Measurements from ENCODE around the gene PROM2.

Gene PROM2

DNA sequence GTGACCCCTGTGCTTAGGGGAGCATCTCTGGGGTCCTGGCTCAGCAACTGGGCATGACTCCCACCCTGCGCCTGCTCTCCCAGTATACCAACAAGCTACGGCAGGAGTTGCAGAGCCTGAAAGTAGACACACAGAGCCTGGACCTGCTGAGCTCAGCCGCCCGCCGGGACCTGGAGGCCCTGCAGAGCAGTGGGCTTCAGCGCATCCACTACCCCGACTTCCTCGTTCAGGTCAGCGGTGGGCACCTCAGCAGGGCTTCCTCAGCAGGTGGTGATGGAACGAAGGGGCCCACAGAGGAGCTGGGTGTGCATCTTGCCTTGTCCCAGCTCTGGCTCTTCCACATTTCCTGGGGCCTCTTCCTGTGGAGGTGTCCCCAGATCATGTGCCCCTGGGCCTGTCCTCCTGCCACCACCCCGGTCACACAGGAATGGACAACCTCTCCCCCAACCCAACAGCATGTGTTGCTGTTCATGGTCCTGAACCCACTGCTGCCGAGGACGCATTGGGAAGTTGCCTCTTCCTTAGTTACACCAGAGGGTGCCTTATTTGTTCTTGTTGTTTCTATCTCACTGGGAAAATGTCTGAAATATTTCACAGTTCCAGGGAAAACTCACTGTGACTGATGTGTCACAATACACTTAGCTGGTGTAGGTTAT, 10.8 kb downstream of the PROM2 start:
- no peak for DNase-seq (ENCODE audit: low spot score)

DNA sequence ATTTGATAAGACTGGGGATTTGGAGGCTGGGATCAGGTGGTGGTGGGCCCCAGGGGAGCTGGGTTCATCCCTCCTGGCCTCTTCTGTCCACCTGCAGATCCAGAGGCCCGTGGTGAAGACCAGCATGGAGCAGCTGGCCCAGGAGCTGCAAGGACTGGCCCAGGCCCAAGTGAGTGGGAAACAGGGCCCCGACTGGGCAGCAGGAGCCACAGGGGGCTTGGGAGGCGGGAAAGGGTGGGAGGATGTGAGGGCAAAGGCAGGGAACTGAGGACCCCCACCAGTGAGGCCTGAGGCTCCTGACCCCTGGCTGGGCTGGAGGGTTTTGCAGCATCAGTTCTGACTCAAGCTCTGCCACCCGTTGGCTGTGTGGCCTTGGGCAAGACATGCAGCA, 11.3 kb downstream of the PROM2 start:
- no peak for DNase-seq (ENCODE audit: low spot score)

DNA sequence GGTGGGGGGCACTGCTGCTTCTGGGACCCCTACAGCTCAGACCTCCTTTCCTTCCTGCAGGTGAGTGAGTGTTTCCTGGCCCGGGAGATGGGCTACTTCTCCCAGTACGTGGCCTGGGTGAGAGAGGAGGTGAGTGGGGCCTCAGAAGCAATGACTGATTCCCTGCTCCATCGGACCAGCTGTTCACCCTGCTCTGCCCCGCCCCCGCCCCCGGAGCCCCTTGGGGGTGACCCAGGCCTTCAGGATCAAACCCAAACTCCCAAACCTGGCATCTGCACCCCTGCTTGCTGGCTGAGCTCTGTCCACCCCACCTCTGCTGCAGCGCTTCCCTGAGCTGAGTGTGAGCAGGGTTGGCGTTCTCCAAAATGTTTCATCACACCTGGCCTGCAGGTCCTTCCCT, 13.1 kb downstream of the PROM2 start:
- no peak for DNase-seq (ENCODE audit: low spot score)

DNA sequence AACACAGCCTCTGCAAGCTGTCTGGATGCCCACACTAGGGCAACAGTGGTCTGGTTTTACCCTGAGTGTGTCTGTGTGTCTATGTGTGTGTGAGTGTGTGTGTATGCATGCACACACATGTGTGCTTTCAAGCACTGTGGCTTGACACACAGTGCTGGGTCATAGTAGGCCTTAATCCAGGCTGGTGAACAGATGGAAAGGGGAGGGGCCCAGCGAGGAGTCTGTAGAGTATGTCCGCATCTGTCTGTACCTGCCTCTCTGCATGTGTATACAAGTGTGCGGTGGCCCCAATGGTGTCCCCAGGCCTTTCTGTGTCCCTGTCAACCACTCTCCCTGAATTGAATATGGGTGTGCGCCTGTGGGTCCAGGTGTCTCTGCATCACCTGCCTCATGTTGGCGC, 13.6 kb downstream of the PROM2 start:
- no peak for DNase-seq (ENCODE audit: low spot score)

DNA sequence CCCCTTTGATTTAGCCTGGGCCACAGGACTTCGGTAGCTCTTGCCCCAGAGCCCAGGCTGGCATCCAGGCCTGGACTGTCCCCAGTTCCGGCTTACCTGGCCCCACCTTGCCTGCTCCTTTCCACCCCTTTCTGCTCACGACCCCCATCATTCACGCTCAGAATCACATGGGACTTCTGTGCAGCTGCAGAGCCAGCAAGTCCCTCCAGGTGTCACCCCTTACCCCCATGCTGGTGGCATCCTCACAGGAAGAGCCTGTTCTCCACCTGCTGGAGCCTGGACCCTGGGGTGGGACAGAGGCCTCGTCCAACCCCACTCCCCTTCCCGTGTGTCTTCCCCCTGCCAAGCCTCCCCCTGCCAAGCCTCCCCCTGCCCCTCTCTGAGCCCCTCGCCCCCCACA, 15.0 kb downstream of the PROM2 start:
- DNase-seq (ENCODE audit: low spot score), result no peak

DNA sequence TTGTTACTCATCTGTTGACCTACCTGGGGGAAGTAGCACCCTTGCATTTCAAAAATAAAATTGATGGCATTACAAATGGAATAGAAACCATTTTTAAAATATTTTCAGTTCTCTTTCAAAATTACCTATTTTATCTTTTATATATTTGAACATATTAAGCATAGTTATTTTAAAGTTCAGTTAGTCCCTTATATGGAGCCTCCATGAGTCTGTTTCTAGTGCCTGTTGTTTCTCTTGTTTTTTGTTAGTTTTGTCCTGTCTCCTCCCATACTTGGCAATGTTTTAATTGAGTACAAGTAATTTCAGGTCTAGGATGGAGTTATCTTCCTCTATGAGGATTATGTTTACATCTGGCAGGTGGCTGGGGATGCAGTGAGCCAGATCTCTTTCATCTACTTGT, 17.0 kb downstream of the PROM2 start:
- no peak for DNase-seq (ENCODE audit: low spot score)

DNA sequence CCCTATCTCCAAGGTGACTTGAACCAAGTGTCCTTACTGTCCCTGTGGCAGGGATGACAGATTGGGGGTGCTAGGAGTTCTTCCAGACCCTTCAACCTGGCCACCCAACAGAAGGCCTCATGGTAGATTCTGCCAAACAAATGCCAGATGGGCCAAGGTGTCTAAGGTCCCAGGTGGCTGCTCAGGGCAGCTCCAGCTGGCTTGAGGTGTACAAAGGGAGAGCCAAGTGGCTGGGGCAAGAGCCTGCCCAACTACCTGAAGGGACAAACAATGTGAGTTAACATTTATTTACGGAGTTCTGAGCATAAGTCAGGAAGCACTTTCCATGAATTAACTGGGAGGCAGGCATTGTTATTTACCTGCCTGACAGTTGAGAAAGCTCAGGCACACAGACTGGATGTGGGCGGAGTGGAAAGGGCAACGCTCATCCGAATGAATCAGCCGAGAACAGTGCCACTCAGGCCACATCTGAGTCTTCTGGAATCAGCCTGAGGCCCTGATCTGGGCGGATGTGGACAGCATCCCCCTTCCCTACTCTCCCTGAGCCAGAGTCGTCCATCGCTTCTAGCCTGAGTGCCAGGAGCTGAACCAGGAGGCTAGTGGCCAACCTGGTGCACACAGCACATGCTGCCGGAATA, 18.5 kb downstream of the PROM2 start:
- no peak for DNase-seq (ENCODE audit: low spot score)

DNA sequence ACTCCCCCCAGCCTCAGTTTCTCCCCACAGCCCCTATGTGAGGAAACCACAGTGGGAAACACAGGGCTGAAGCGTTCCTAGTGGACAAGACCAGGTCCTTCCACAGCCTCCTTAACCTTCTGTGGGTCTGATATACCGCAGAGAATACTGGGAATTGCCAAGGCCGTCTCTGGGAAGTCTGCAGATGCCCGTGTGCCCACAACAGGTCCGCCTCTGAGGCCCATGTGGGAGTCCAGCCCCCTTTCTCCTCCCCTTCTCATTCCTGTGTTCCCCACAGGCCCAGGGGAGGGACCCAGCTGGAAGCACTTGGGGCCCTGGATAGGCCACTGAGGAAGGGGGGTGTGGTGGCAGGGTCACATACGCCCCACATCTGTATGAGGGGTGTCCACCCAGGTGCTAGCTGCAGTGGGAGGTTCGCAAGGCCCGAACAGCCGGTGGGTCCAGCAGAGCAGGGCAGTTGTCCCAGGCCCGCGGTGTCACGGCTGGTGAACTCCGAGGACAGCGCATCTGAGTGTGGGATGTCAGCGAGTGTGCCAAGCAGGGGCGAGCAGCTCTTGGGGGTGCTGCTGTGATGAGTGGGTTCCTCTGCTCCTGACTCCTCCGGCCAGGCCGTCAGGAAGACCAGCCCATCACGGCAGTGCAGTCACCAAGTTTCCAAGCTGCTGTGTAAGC, 20.5 kb downstream of the PROM2 start:
- DNase-seq (ENCODE audit: low spot score), result no peak

DNA sequence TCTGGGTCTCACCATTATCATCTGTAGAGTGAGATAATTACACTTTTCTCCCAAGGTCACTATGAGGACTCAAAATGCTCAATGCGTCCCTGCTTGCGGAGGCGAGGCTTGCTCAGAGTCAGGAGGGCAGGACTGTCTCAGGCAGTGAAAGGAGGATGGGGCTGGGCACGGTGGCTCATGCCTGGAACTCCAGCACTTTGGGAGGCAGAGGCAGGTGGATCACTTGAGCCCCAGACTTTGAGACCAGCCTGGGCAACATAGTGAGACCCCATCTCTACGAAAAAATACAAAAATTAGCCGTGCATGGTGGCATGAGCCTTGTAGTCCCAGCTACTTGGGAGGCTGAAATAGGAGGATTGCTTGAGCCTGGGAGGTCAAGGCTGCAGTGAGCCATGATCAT, 21.1 kb downstream of the PROM2 start:
- no peak for DNase-seq (ENCODE audit: low spot score)

DNA sequence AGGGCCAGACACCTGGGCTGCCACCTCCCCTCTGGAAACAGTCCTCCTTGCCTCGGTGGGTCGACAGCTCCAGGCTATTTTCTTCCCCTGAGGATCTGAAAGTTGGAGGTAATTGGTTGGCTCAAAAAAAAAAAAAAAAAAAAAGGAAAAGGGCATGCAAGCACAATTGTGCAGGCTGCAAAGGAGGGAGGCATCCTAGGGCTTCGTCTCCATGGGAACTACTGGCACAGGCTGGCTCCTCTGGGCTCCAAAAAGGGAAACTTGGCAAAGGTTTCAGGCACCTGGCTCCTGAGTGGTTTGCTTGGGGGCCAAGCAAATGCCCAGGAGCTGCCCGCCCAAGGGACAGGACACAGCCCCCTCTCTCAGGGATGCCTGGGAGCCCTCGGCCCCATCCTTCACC, 21.8 kb downstream of the PROM2 start:
- no peak for DNase-seq (ENCODE audit: low spot score)

DNA sequence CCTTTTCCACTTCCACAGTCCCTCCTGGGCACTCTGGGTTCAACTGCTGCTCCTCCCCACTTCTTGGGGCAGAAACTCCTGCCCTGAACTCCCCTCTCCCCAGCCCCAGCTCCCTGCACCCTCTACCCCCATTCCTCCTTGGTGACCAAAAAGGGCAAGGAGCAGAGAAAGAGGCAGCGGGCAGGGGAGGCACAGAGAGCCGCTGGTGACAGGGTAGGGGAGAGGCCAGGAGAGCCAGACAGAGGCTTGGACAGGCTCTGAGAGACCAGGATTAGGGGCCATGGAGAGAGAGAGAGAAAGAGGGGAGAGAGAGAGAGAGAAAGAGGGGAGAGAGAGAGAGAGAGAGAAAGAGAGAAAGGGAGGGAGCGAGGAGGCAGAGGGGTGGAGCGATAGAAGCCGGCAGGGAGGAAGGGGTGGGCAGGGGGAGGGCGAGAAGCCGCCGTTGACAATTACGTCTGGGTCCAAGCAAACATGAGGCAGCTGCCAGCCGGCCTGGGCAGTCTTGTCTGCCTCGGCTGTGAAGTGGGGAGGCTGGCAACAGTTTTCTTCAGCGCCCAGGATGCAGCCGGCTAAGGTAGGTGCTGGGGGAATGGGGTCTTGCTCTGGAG, 22.7 kb downstream of the PROM2 start, which contains the start of gene KCNIP3:
TSS of gene KCNIP3 (plus strand) at position 468 of the 608 bp plus-strand sequence. CDS start at position 560, 92 bp downstream.
- DNase-seq (ENCODE audit: low spot score), result no peak

DNA sequence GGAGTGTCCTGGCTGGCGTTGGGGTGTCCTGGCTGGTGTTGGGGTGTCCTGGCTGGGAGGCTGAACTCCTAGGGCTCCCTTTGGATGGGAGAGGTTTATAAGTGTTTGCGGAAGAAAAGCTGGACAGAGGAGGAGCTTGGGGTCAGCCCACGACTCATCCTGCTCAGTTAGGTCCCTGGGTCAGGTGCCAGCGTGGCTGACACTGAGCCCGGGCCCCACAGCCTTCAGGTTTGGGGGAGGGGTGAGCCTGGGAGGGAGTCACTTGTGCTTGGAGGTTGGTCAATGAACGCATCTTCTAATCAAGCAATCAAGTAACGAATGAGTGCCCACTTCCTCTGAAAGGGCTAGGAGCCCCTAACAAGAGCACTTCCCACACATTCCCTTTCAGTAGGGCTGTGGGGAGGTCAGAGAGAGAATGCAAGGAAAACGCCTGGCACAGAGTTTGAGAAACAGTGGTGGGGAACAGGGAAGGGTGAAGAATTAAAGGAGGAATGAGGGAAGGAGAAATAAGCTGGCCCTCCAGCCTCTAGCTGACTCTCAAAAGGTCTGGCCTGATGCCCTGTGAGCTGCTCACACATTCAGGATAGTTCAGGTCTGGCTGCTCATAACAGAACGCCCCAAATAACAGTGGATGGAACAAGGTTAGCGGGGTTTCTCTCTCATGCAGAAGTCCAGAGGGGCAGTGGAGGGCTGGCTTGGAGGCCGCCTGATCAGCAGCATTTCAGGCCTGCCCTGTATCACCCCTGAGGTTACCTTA, 23.6 kb downstream of the PROM2 start:
- no peak for DNase-seq (ENCODE audit: low spot score)

DNA sequence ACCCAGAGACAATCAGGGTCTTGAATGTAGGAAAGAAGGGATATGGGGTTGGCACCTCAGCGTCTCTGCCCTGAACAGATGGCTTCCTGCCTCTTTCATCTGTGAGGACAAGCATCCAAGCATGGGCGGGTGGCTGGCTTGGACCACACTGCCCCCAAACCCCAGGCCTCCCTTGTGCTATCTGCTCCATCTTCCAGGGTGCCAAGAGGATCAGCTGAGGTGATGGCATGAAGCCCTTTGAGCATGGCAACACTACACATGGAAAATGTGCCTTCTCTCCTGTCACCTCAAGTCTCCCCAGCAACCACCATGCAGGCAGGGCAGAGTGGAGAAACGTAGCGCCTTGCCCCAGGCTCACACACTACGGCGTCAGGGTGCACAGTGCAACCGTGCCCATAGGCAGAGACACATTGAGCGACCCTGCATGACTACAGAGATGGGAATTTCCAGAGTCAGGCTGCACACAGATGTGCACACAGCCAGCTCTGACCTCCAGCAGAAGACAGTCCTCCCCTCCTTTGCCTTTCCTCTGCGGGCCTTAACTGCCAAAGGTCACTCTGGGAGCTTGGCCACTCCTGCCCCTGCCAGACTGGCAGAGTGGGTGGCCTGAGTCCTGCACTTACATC, 24.4 kb downstream of the PROM2 start:
- DNase-seq (ENCODE audit: low spot score), result no peak

DNA sequence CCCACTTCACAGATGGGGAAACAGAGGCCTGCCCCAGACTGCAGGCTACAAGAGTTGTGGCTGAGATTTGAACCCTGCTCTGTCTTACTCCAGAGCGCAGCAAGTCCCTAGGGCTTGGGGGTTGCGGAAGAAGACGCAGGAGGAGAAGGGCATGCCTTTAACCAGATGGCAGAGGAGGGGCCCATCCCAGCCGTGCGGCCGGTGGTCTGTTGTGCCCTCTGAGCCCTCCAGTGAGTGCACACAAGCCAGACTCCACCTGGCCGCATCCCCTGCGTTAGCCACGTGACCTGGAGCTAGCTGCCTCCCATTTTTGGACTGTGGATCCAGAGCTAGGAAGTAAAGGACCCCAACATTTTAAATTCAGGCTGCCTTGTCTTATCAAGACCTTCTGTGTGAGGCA, 25.7 kb downstream of the PROM2 start:
- DNase-seq (ENCODE audit: low spot score), result no peak

DNA sequence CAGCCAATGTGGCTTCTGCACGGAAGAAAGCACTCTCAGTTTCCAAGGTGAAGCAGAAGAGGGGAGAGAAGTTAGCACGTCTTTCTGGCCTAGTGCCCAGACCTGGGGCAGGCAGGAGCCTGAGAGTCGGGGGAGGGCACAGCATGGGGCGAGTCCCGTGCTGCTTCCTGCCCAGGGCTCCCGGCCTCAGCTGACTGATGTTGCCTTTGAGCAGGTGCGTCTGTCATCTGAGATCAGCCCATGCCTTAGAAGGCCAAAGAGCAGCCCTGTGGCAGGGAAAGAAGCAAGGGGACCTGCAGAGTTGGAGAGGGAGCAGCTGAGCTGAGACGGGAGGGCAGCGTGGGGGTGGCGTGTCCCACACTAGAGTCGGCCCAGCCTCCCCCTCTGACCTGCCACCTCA, 26.2 kb downstream of the PROM2 start:
- DNase-seq (ENCODE audit: low spot score), result no peak

DNA sequence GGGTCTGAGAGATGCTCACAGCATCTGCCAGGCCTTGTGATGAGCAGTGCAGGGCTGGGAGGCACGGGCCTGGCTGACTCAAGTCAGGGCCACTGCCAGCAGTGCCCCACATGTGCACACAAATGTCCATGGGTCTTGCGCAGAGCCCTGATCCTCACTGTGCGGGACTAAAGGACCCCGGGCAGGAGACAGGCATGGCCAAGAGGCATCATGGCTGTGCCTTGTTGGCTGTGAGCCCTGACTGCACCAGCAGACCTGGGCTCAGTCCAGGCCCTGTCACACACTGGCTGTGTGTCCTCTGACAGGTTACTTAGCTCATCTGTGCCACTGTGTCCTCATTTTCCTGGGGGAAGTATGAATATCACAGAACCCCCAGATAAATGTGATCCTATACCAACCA, 26.9 kb downstream of the PROM2 start:
- DNase-seq (ENCODE audit: low spot score), result no peak

DNA sequence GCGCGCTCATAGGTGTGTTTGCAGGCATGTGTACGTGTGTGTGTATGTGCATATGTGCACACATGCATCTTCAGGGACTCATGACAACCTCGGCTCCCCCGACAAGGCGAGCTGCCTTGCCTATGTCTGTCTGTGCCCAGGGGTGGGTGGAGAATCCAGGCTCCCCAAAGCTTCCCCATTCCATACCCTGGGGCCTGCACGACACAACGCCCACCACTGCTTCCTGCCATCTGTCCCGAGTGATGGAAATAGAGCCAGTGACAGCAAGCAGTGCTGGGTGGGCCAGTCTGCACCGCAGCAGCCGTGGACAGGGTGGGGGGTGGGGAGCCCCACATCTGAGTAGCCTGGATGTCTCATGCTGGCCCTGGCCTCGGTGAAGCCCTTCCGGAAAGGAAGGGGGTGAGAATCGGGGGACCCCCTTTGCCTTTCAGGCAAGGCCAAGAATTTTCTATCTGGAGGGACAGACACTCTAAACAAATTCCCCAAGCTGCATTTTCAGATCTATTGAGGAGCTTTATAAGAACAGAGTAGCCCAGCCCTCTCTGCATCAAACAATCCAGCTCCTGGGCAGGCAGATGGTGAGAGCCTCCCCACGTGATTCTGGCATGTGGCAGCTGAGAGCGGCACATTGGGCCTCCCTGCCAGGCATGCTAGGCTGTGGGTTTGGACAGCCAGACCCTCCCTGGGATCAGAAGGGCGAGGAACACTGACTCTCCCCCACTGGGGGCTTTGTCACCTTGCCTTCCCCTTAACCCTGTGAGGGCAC, 27.8 kb downstream of the PROM2 start:
- DNase-seq (ENCODE audit: low spot score), result no peak

DNA sequence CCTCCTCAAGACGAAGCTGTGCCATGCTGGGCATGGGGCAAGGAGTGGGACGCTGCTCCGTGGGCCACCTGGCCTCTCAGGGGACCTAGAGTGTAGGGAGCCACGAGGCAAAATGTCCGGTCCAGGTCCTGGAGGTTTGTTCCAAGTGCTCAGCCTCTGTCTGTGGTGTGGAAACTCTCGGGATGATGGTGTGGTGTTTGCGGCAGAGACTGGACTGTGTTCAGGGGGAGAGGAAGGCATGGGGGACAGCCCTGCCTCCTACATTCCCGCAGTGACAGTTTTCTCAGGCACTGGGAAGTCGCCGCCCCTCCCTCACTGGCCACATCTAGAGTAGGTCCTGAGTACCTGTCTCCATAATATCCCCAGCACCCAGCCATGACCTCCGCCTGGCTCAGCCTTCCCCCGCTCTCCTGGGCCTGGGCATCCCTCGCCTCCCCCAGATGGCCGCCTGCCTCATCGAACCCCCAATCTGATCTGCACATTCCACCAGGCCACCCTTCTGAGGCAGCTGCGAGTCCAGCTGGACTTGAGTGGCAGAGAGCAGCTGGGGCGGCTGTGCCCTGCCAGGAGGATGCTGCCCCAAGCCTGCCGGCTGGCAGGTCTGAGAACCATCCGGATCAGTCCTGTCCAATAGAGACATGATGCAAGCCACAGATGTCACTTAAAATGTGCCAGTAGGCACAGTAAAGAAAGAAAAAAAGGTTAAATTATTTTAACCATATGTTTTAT, 29.1 kb downstream of the PROM2 start:
- DNase-seq (ENCODE audit: low spot score), result no peak

DNA sequence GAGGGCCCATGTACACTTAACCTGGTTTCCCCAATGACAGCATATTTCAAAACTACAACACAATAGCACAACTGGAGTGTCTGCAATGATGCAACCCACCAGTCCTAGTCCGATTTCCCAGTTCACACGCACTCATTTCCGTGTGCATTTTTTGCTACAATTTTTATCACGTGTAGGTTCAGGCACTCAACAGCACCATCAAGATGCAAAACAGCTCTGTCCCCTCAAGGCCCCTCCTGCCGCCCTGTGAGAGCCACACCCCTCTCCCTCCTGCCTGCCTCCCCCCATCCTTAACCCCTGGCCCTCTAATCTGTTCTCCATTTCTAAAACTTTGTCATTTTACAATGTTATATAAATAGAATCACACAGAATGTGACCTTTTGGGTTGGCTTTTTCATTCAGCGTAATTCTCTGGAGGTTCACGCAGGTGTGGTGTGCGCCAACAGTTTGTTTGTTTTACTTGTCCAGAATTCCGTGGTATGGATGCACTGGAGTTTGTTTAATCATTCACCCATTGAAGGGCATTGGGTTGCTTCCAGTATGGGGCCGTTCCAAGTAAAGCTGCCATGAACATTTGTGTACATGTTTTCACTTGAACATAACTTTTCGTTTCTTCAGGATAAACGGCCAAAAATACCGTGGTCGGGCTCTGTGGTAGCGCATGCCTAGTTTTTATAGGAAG, 31.3 kb downstream of the PROM2 start:
- no peak for DNase-seq (ENCODE audit: low spot score)

DNA sequence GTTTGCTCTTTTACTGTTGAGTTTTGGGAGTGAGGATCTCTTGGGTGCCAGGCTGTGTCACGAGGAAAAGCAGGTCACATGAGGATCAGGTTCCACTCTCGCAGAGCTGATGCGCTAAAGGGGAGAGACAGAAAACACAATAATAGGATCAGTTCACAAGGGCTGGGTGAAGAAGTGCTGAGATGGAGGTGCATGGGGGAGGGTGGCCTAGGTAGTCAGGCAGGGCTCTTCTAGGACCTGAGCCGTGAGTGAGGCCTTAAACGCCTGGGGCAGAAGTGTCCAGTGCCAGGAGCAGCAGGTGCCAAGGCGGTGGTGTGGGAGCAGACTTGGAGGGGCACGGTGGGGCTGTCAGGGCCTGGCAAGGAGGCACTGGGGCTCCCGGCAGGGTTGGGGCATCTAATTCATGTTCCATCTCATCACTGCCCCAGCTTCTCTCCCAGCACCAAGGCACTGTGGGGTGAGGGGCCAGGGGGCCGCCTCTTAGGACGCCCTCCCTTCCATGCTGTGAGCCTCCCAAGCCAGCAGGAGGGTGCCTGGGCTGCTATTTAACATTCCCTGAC, 32.2 kb downstream of the PROM2 start:
- DNase-seq (ENCODE audit: low spot score), result no peak
